ENCODE data around the gene MEOX2. TPM values are rescaled to one million over a fixed set of nuclear protein-coding genes. Genes with fewer than 3 reads are reported as not detected.

Gene MEOX2
- total and polyA plus RNA-seq, 2 of the 8 experiments (the other 6 are each of a cell fraction or from before 2014, with no cell fraction given) = 0.05 to 0.19 TPM

DNA sequence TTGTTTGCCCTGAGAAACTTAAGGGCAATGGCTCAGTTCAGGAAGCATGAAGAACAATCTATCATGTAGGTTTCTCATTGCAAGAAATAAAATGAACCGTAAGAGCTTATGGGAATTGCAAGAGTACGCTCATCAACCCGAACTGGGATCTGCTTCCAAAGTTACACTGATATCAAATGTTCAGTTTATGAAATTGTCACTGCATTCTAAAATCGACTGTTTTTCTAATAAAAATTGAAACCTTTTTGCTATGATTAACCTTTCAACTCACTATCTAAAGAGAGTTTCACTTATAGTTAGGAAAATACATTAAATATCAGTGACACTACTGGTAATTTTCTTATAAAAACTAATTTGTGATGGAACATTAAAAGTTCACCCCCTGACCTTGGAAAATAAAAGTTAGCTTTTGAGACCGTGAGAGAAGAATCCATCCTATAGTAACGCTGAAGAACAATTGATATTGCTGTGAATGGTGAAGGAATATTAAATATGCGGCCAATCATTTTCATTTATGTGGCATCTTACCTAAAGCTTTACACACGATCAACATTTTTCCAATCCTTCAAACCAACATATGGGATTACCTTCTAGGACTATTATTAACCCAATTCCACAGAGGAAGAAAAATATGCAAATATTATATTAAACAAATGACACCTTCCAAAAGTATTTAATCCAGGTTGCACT, 2.2 kb downstream of the MEOX2 start (continued):
- TF ChIP-seq, protein P1, sequence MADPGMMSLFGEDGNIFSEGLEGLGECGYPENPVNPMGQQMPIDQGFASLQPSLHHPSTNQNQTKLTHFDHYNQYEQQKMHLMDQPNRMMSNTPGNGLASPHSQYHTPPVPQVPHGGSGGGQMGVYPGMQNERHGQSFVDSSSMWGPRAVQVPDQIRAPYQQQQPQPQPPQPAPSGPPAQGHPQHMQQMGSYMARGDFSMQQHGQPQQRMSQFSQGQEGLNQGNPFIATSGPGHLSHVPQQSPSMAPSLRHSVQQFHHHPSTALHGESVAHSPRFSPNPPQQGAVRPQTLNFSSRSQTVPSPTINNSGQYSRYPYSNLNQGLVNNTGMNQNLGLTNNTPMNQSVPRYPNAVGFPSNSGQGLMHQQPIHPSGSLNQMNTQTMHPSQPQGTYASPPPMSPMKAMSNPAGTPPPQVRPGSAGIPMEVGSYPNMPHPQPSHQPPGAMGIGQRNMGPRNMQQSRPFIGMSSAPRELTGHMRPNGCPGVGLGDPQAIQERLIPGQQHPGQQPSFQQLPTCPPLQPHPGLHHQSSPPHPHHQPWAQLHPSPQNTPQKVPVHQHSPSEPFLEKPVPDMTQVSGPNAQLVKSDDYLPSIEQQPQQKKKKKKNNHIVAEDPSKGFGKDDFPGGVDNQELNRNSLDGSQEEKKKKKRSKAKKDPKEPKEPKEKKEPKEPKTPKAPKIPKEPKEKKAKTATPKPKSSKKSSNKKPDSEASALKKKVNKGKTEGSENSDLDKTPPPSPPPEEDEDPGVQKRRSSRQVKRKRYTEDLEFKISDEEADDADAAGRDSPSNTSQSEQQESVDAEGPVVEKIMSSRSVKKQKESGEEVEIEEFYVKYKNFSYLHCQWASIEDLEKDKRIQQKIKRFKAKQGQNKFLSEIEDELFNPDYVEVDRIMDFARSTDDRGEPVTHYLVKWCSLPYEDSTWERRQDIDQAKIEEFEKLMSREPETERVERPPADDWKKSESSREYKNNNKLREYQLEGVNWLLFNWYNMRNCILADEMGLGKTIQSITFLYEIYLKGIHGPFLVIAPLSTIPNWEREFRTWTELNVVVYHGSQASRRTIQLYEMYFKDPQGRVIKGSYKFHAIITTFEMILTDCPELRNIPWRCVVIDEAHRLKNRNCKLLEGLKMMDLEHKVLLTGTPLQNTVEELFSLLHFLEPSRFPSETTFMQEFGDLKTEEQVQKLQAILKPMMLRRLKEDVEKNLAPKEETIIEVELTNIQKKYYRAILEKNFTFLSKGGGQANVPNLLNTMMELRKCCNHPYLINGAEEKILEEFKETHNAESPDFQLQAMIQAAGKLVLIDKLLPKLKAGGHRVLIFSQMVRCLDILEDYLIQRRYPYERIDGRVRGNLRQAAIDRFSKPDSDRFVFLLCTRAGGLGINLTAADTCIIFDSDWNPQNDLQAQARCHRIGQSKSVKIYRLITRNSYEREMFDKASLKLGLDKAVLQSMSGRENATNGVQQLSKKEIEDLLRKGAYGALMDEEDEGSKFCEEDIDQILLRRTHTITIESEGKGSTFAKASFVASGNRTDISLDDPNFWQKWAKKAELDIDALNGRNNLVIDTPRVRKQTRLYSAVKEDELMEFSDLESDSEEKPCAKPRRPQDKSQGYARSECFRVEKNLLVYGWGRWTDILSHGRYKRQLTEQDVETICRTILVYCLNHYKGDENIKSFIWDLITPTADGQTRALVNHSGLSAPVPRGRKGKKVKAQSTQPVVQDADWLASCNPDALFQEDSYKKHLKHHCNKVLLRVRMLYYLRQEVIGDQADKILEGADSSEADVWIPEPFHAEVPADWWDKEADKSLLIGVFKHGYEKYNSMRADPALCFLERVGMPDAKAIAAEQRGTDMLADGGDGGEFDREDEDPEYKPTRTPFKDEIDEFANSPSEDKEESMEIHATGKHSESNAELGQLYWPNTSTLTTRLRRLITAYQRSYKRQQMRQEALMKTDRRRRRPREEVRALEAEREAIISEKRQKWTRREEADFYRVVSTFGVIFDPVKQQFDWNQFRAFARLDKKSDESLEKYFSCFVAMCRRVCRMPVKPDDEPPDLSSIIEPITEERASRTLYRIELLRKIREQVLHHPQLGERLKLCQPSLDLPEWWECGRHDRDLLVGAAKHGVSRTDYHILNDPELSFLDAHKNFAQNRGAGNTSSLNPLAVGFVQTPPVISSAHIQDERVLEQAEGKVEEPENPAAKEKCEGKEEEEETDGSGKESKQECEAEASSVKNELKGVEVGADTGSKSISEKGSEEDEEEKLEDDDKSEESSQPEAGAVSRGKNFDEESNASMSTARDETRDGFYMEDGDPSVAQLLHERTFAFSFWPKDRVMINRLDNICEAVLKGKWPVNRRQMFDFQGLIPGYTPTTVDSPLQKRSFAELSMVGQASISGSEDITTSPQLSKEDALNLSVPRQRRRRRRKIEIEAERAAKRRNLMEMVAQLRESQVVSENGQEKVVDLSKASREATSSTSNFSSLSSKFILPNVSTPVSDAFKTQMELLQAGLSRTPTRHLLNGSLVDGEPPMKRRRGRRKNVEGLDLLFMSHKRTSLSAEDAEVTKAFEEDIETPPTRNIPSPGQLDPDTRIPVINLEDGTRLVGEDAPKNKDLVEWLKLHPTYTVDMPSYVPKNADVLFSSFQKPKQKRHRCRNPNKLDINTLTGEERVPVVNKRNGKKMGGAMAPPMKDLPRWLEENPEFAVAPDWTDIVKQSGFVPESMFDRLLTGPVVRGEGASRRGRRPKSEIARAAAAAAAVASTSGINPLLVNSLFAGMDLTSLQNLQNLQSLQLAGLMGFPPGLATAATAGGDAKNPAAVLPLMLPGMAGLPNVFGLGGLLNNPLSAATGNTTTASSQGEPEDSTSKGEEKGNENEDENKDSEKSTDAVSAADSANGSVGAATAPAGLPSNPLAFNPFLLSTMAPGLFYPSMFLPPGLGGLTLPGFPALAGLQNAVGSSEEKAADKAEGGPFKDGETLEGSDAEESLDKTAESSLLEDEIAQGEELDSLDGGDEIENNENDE (IDR thresholded peaks at IDR 0.05; ENCODE audit: insufficient replicate concordance, low read length) = no peak
- TF ChIP-seq CEBPB (IDR thresholded peaks at IDR 0.05; ENCODE audit: low read depth, low read length) (no peak), ZNF274 (IDR thresholded peaks at IDR 0.05; ENCODE audit: borderline replicate concordance, extremely low read depth, low read length) (no peak), KDM4A (IDR thresholded peaks at IDR 0.05; ENCODE audit: low read depth, low read length, severe bottlenecking) (no peak)
- TF ChIP-seq, protein P2, sequence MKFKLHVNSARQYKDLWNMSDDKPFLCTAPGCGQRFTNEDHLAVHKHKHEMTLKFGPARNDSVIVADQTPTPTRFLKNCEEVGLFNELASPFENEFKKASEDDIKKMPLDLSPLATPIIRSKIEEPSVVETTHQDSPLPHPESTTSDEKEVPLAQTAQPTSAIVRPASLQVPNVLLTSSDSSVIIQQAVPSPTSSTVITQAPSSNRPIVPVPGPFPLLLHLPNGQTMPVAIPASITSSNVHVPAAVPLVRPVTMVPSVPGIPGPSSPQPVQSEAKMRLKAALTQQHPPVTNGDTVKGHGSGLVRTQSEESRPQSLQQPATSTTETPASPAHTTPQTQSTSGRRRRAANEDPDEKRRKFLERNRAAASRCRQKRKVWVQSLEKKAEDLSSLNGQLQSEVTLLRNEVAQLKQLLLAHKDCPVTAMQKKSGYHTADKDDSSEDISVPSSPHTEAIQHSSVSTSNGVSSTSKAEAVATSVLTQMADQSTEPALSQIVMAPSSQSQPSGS (IDR thresholded peaks at IDR 0.05; ENCODE audit: low read length) = no peak
- TF ChIP-seq, protein P3, sequence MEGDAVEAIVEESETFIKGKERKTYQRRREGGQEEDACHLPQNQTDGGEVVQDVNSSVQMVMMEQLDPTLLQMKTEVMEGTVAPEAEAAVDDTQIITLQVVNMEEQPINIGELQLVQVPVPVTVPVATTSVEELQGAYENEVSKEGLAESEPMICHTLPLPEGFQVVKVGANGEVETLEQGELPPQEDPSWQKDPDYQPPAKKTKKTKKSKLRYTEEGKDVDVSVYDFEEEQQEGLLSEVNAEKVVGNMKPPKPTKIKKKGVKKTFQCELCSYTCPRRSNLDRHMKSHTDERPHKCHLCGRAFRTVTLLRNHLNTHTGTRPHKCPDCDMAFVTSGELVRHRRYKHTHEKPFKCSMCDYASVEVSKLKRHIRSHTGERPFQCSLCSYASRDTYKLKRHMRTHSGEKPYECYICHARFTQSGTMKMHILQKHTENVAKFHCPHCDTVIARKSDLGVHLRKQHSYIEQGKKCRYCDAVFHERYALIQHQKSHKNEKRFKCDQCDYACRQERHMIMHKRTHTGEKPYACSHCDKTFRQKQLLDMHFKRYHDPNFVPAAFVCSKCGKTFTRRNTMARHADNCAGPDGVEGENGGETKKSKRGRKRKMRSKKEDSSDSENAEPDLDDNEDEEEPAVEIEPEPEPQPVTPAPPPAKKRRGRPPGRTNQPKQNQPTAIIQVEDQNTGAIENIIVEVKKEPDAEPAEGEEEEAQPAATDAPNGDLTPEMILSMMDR (IDR thresholded peaks at IDR 0.05; ENCODE audit: control extremely low read depth in 1 of 3, insufficient read depth in 1 of 3, low read depth in 1 of 3, low read length in 3 of 3) = no peak

All from H1 (cell line).